LoVo (cell line): ENCODE data around the gene RDH14.

Experiments
- DNase-seq: peaks from one replicate; pipeline ENCODE4 v3.0.0-alpha.2; 2016; ENCODE audit warnings: low spot score

RDH14 gene

GRCh38 chr2:18566145-18566769 is 5.8 kb upstream of the RDH14 start:
- no peak for DNase-seq

DNA sequence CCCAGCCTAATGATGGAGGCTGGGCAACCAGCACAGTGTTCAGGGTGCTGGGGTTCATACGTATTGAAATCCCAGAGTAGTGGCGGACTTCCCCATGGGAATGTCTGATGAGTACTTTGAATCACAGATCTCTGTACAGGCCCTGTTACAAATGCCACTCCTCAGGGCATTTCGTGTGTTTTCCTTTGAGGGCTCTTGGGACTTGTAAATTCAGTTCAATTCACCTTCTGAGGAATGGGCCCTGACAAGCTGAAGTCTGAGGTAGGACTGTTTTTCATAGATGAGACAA is 288 bp upstream of the RDH14 start:
- no peak for DNase-seq

DNA sequence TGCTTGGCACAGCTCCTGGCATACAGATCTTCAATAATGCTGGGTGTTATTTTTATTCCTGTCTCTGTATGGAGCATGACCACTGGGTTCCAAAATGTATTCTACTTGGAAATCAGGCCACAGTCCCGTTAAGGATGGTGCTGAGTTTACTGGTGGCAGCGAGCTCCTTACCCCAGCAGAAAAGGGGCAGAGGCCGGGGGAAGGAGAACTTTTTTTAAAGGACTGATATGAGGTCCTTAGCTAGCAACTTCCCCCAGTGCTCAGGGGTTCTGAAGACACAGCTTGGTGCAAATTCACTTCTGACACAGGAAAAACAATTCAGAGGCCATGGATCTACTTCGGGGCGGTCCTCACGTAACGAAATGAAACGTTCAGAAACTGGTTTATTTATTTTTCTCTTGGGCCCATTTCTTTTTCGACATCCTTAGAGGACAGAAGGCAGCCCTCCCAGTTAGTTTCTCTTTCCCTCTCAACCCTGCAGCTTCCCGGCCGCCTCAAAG is 872 bp downstream of the RDH14 start:
- DNase-seq: no peak

DNA sequence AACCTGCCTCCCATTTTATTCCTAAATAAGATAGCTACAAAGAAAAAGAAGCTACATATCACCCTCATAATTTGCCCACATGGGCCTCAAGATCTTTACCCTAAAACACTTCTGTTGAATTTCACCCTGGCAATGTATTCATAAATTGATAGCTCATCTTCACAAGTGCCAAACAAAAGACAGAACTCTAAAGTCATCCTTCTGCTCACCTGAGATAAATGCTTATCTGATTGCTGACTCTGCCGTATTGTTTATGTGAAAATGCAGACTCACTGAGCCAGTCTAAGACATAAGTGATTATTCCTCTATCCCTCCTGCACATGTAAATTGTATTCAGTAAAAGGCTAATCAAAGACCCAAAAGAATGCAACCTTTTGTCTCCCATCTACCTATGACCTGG is 2.0 kb downstream of the RDH14 start:
- DNase-seq: no peak

DNA sequence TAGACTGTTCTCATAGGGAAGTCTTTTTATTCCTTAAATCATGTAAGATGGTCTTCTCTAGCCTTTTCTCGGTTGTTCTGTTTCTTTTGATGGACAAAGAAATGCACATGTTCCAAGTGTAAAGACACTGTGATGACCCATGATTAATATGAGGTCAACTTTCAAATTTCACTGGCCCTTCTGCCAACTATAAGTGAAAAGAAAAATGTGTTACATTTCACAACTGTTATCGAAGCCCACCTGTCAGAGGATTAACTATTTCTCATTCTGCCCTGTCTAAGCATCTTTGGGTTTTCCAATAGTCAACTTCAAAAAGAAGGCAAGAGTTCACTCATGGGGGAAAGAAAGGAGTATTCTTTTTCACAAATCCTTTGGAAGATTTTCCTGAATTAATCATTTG is 3.3 kb downstream of the RDH14 start:
- no peak for DNase-seq

DNA sequence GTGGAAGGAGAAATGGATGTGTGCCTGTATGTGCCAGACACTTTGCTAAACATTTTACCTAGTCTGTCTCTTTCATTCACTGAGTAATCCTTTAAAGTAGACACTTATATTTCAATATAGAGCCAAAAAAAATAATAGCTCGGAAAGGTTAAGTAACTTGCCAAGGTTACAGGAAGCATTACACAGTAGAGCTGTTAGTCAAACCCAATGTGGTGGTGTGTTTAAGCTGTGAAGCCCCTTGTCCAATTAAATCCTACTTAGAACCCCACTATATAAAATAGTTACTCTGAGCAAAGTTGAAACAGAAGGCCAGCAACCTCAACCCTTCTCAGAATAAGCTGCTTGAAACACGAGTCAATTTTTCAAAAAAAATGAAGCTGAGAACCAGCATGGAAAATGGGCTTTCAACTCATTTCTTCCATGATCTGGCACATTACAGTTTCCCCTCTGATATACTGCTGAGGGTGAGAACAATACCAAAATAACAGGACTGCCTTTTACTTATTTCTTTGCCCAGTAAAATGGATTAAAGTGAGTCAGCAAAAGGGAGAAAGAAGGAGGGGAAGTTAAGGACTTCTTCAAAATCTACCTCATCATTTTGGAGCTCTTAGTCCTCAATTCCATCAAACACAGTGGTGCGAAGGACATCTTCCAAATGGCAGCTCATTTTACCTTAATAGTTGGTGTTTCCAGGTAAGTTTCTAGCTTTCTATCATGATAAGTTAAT is 7.9 kb downstream of the RDH14 start:
- no peak for DNase-seq

DNA sequence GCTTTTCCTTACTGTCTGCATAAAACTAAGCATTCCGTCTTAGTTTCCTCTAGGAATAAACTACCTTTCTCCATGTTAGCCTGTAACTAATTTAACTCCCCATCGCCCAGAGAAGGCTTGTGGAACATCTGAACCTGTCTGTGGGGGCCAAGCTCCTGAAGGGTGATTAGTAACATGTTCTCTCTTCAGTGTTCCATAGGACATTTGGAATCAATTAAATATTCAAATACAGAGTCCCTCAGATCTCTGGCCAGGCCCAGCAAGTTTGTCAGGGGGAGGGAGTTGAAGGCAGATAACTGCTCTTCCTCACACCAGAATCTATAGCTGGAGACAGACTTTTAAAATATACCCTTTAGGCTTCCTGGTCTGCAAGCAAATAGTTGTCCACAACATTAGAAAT is 8.8 kb downstream of the RDH14 start:
- DNase-seq: no peak

- no peak for DNase-seq
Observed at GRCh38 chr2:18551169-18551568, 9.3 kb downstream of the RDH14 start.

- no peak for DNase-seq
Observed at GRCh38 chr2:18550433-18550832, 10.0 kb downstream of the RDH14 start.

DNA sequence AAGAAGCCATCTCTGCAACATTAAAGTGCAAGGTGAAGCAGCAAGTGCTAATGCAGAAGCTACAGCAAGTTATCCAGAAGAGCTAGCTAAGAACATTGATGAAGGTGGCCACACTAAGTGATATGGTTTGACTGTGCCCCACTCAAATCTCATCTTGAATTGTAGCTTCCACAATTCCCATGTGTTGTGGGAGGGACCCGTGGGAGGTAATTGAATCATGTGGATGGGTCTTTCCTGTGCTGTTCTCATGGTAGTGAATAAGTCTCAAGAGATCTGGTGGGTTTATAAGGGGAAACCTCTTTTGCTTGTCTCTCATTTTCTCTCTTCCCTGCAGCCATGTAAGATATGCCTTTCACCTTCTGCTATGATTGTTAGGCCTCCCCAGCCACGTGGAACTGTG is 11.4 kb downstream of the RDH14 start:
- no peak for DNase-seq

DNA sequence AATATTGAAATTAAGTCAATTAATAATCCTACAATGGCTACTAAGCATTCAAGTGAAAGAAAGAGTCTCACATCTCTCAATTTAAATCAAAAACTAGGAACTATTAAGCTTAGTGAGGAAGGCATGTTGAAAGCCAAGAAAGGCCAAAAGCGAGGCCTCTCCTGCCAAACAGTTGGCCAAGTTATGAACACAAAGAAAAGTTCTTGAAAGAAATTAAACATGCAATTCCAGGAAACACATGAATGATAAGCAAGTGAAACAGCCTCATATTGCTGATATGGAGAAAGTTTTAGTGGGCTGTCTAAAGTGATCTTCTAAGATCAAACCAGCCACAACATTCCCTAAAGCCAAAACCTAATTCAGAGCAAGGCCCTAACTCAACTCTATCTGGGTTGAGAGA is 11.8 kb downstream of the RDH14 start:
- DNase-seq: no peak

GRCh38 chr2:18546567-18546966 is 13.9 kb downstream of the RDH14 start:
- DNase-seq: no peak

DNA sequence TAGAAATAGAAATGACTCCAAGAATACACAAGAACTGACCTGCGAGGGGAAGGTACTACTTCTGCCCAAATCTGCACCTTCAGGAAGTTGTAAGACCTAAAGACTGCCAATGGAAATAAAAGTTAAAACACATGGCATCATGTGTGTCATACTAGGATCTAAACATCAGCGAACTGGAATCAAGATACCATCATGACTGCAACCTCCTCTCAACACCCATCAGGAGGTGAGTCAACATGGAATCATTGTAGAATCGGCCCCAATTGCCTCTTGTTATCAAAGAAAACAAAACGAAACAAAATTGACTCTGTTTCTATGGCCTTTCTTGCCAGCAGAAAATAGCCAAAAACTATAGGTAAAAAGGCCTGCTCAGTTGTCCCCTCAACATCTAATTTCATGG is 15.1 kb downstream of the RDH14 start:
- DNase-seq: no peak

DNA sequence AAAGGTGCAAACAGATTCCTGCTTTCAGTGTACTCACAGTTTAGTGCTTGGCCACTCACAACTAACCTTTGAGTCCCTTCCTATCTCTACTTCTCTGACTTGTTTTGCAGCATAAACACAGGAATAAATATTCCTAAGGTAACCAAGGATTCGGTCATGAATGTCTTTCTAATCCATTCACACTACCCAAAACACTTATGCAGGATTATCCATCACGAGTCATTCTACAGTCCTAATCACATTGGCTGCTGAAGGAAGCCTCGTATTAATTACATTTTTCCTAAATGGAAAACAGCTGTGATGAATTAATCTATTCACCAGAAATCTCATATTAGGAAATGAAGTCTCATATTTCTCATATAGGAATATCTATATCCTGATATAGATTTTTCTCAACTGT is 16.3 kb downstream of the RDH14 start:
- no peak for DNase-seq

GRCh38 chr2:18540872-18541271 is 19.6 kb downstream of the RDH14 start:
- DNase-seq: no peak

DNA sequence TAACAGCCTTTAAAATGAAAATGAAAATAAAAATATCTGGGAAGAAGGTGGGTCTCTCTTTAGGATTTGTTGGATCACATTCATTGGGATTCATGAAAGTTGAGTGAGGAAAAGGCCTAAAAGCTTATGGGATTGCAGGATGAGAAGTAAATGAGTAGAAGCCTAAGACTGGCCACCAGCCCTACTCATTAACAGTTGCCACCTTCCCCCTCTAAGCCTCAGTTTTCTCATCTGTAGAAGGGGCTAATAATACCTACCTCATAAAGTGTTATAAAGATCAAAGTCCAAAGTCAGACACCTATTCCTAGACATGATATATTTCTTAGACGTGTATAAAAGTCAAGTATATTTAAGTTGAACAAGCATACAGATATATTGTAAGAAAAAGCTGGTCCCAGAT is 23.8 kb downstream of the RDH14 start:
- no peak for DNase-seq

DNA sequence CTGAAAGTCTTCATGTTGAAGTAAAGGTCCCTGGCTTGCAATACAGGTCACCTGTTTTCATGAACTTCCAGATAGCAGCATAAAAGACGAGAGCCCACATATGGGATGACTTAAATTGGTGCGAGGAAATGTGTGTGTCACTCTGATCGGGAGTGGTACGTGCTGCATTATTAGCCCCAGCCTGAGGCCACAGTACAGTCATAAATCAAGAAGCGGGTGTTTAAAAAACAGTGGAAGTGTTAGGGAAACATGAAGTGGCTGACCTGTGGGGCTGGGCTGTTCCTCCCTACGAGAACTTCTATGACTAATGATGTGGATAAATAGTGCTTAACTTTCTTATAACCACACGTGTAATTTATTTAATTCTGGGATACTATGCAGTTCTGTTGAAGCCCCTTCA is 24.4 kb downstream of the RDH14 start:
- DNase-seq: no peak

DNA sequence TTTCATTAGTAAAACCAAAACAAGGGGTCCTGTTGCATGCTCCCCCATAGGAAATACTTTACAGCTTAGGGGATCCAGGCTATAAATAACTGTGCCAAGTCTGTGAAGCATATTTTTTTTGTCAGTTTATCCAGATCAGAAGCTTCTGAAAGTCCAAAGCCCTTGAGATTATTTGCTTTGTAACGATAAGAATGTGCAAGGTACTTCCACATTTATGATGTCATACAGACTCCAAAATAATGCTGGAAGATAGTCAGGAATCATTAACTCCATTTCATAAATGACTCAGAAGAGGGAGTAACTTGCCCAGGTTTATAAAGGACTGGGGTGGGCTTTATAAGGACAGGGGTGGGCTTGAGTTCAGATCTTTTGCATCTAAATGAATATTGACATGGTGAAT is 29.3 kb downstream of the RDH14 start:
- no peak for DNase-seq

DNA sequence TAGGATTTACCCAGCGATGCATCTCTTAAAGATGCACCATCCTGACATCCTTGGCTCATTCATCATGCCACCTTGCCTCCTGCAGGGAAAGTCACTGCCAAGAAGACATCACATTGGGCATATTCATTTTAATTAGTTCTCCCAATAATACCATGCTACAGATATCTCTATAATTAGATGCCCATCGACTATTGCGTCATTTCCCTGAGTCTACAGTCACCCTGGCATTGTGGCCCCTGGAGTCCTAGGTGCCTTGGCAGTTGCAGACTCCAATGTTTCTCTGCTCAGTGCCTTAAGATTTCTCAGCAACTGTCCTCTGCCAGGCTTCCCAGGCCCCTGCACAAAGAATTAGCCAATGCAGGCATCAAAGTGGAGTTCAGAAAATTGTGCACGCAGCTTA is 32.6 kb downstream of the RDH14 start:
- no peak for DNase-seq

DNA sequence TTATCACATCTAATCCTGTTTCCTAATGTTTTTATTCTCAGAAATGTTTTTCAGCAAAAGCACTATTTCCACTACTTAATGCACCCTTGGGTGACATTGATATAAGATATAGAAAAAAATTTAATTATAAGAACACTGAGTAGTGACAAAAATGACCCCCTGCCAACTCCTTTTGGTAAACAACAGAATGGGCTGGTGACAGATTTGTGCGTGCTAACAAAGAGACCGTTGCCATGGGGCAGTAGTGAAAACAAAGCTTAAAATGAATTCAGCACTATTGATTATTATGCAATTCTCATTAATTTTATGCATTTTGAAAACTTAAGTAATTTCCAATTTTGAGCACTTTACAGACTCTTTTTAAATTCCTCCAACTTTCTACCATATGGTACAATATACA is 33.1 kb downstream of the RDH14 start:
- DNase-seq: no peak

DNA sequence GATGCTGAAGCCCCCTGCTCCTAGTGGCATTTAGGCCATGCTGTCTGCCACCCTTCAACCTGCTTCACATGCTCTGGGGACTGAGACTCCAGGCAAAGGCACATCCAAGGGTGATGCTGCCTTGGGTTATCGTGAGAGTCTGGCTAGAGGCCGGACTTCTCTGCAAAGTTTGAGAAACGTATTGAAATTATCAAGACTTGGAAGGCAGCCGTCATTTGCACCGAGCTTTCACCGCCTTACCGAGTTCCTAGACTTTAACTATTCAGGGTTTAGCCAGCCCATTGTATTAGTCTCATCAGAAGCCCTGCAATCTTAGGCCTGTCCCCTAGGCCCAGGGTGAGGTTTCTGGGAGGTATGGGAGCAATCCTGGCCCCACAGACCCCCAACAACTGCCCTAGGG is 34.0 kb downstream of the RDH14 start:
- no peak for DNase-seq

GRCh38 chr2:18525852-18526251 is 34.6 kb downstream of the RDH14 start:
- DNase-seq: no peak

DNA sequence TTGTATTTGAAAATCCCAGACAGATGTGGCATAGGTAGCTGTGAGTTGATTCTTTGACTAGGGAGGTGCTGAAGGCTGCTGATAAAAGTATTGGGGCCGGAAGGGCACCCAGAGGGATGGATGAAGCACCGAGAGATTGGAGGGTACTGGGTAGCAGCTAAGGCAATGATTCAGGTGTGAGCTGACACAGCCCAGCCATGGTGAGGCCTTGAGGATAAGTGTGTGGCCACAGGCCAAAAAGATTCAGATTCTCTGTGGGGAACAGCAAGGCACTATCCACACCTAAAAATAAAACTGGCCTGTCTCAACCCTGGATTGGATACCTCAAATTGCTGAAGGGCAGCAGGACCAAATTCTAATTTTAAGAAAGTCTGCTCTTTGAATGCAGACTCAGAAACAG is 35.2 kb downstream of the RDH14 start:
- no peak for DNase-seq

- DNase-seq: no peak
Observed at GRCh38 chr2:18522484-18523146, 37.8 kb downstream of the RDH14 start.
